ENCODE data around the gene PHF21A. TPM values are rescaled to one million over a fixed set of nuclear protein-coding genes. Genes with fewer than 3 reads are reported as not detected.

The PHF21A gene
- total RNA-seq, 2 donors from 2014 or later, result 103 to 105 TPM

DNA sequence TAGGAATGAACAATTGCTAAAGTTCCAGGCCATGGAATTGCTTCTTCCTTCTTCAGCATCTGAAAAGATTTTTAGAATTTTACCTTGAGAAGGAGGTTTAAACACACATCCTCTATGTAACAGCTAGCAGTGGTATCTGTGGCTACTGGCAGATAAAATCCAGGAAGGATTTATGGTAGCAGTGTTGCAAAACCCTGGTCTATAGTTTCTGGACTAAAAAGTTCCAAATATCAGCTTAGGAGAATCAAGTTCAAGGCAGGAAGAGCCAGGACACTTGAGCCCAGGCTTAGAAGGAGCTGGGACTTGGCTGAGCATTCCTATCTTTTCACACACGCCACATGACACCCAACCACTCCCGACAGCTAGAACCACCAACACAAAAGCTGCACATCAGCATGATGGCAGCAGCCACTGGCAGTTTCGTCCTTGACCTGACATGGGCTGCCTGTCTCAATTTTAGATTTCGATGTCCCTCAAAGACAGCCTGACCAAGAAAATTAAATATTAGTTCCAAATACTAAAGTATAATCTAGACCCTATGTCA, 184.7 kb downstream of the PHF21A start:
- H3K9me3 ChIP-seq (ENCODE audit: control insufficient read depth, low read length, poor library complexity, severe bottlenecking), result no peaks in the 10 kb centered on the region
- ATAC-seq (no peak), DNase-seq (no peak)
- Mint-ChIP-seq H3K27ac (peak overlapping the region; percentile 11), H3K4me1 (peaks cover 5% of the 10 kb centered on the region), H3K36me3 (ENCODE audit: low read depth) (no peaks in the 10 kb centered on the region), H3K27me3 (no peaks in the 10 kb centered on the region), H3K4me3 (no peak overlapping the region)

DNA sequence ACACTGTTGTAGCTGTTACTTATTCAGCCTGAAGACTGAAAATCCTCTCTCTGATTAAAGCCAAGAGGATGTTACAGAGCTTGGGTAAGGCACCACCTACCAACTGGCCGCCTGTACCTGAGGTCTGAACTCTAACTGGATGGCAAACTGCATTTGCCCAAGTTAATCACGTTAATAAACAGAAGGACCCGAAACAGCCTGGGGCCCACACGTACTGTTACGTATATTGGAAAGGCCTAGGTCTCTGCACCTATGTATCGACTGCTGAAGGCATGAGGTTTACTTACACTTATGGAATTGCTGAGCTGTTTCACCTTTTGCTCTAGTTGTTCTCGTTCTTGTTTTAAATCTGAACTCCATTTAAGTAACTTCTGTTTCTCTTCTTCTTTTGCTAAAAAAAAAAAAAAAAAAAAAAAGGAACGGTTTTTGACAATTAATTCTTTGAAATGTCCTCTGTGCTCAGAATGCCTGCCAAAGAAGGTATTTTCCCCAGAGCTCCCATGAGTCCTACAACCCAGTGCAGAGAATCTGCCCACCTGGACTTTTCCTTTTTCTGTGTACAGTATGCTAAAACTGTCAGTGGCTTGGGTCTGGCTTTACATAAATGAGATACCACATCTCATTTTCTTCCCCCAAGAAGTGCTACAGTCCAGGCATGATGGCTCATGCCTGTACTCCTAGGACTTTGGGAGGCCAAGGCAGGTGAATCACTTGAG, 185.7 kb downstream of the PHF21A start:
- ATAC-seq, result no peak
- Mint-ChIP-seq H3K4me1 (peaks cover 14% of the 10 kb centered on the region), H3K27ac (no peak overlapping the region), H3K4me3 (no peak overlapping the region), H3K27me3 (no peaks in the 10 kb centered on the region), H3K36me3 (ENCODE audit: low read depth) (no peaks in the 10 kb centered on the region)
- DNase-seq, result no peak
- no peaks in the 10 kb centered on the region for H3K9me3 ChIP-seq (ENCODE audit: control insufficient read depth, low read length, poor library complexity, severe bottlenecking)

DNA sequence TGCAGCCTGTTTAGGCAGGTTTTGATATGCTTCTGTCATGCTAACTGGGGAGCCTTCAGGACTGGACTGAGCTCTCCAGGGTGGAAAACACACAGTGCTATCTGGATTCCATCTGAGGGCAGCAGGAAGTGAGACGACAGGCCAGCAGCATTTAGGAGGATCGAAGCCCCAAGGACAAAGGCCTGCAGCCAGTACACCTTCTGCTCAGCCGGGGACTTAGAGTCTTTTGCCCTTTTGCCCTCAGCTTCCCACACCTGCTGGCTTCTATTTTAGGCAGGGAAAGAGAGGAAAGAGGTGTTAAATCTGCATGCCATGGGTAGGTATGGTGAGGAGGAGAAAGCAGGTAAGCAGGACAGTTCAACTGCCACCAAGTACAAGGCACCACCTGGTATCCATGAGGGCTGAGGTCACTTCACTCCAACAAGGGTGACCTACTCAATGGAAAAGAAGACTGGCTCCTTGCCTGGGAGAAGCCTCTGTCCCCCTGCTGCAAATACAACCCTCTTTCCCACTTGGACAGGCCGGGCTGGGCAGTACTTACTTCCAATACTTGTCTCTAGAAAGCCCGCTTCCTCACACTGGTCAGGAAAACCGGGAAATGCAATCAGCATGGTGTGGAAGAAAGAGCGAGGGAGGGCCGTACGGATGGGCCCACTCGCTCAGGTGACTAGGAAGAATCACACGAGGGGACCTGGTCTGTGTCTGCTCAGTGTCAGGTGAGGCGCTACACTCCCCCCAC, 186.5 kb downstream of the PHF21A start:
- no peak overlapping the region for H3K27ac Mint-ChIP-seq
- H3K27me3 Mint-ChIP-seq, result no peaks in the 10 kb centered on the region
- DNase-seq (no peak), ATAC-seq (no peak)
- H3K4me1 Mint-ChIP-seq, result peaks cover 21% of the 10 kb centered on the region
- H3K4me3 Mint-ChIP-seq, result no peak overlapping the region
- H3K36me3 Mint-ChIP-seq (ENCODE audit: low read depth), result no peaks in the 10 kb centered on the region
- no peaks in the 10 kb centered on the region for H3K9me3 ChIP-seq (ENCODE audit: control insufficient read depth, low read length, poor library complexity, severe bottlenecking)

DNA sequence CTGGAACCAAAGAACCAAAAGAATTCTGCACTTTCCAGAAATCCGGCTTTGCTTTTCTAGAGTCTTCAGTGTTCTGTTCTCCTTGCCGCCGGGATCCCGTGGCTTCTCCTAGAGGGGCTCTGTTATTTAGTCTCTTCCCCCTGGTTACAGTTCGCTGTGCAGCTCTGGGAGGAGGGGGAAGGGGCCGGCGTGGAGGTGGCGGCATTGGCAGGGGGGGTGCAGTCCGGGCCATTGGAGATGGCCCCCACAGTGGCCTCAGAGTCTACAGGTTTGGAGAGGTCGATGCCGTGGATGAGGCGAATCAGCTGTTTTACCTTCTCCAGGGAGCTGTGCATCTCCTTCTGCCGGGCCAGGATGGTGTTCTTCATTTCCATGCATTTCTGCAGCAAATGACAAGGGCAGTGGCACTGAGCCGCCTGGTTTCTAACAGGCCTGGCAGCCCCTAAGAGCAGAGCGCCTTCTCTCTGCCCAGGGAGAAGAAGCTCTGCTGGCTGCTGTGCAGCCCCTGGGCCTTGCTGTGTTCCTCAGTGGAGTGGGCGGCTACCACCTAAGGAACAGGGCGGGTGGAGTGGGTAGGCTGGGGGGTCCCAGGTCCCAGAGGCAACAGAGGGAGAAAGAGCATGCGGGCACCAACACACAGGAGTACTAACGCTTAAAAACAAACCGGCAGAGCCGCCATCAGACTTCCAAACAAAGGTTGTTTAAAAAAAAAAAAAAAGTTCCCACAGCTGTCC, 187.2 kb downstream of the PHF21A start:
- H3K27ac Mint-ChIP-seq, result no peak overlapping the region
- DNase-seq (no peak), ATAC-seq (no peak)
- no peaks in the 10 kb centered on the region for H3K9me3 ChIP-seq (ENCODE audit: control insufficient read depth, low read length, poor library complexity, severe bottlenecking)
- H3K27me3 Mint-ChIP-seq, result no peaks in the 10 kb centered on the region
- peaks cover 27% of the 10 kb centered on the region for H3K4me1 Mint-ChIP-seq
- no peak overlapping the region for H3K4me3 Mint-ChIP-seq
- H3K36me3 Mint-ChIP-seq (ENCODE audit: low read depth), result no peaks in the 10 kb centered on the region

DNA sequence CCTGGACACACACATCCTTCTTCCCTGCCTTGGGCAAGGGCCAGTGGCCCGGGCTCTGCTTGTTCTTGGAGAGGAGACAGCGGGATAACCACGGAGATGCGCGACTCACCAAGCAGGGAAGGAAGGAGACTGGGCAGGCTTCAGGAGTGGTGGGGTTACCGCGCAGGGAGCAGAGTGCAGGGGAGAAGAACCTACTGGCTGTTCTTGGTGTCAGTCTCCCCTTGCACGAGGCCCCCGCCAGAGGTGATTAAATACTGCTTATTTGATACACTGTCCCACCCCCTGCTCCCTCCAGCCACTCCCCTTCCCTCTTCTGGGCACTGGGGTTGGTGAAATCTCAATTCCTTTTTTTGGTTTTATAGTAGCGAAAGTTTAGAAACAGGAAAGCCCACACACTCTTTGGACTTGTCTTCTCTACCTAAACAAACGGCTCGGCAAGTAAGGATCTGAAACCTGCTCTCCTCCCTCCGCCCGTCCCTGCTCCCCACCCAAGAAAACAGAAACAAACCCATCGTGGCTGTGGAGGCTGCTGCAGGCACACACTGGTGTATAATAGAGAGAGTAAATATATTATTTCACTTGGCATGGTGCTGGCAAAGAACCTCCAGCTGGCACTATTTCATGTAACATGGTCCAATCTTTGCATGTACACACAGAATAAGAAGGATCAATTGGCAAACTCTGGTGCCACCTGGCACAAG, 188.0 kb downstream of the PHF21A start:
- no peaks in the 10 kb centered on the region for H3K9me3 ChIP-seq (ENCODE audit: control insufficient read depth, low read length, poor library complexity, severe bottlenecking)
- DNase-seq, result no peak
- Mint-ChIP-seq H3K4me1 (peaks cover 29% of the 10 kb centered on the region), H3K36me3 (ENCODE audit: low read depth) (no peaks in the 10 kb centered on the region), H3K27me3 (no peaks in the 10 kb centered on the region), H3K4me3 (peak overlapping the region; percentile 3), H3K27ac (peak overlapping the region; percentile 43)
- peak; percentile 16 for ATAC-seq

DNA sequence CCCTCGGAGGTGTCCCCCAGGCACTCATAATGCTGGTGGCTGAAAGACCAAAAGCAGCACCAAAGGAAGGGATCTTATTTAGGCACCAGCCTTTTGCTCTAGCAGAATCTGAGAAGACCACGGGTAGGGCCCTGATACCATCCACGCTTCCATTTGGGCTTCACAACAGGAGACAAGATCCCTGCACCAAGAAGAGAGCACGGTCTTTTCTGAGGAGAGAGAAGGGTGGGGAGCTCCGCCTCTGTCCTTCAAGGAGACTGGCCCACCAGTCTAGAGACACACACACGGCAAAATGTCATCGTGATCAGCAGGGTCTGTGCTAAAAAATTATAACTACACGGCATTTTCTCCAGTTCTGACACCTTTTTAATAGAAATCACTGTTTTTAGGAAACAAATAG, 189.0 kb downstream of the PHF21A start:
- Mint-ChIP-seq H3K4me1 (peaks cover 32% of the 10 kb centered on the region), H3K36me3 (ENCODE audit: low read depth) (no peaks in the 10 kb centered on the region), H3K4me3 (peak overlapping the region; percentile 49), H3K27me3 (no peaks in the 10 kb centered on the region), H3K27ac (no peak overlapping the region)
- no peak for DNase-seq
- no peaks in the 10 kb centered on the region for H3K9me3 ChIP-seq (ENCODE audit: control insufficient read depth, low read length, poor library complexity, severe bottlenecking)
- no peak for ATAC-seq

- Mint-ChIP-seq H3K4me1 (peaks cover 32% of the 10 kb centered on the region), H3K27ac (peak overlapping the region; percentile 99), H3K27me3 (no peaks in the 10 kb centered on the region), H3K4me3 (peak overlapping the region; percentile 49), H3K36me3 (ENCODE audit: low read depth) (no peaks in the 10 kb centered on the region)
- no peak for DNase-seq
- ATAC-seq, result no peak
- H3K9me3 ChIP-seq (ENCODE audit: control insufficient read depth, low read length, poor library complexity, severe bottlenecking), result no peaks in the 10 kb centered on the region
Observed at GRCh38 chr11:45931739-45932138, 189.5 kb downstream of the PHF21A start.

- H3K9me3 ChIP-seq (ENCODE audit: control insufficient read depth, low read length, poor library complexity, severe bottlenecking), result no peaks in the 10 kb centered on the region
- DNase-seq (no peak), ATAC-seq (no peak)
- no peaks in the 10 kb centered on the region for H3K36me3 Mint-ChIP-seq (ENCODE audit: low read depth)
- peak overlapping the region; percentile 99 for H3K27ac Mint-ChIP-seq
- H3K4me3 Mint-ChIP-seq, result peak overlapping the region; percentile 28
- H3K4me1 Mint-ChIP-seq, result peaks cover 32% of the 10 kb centered on the region
- no peaks in the 10 kb centered on the region for H3K27me3 Mint-ChIP-seq
Observed at GRCh38 chr11:45930951-45931570, 190.2 kb downstream of the PHF21A start.

GRCh38 chr11:45930031-45930794, 191.0 kb downstream of the PHF21A start:
- DNase-seq, result no peak
- H3K4me1 Mint-ChIP-seq, result peaks cover 32% of the 10 kb centered on the region
- H3K27ac Mint-ChIP-seq, result peak overlapping the region; percentile 99

DNA sequence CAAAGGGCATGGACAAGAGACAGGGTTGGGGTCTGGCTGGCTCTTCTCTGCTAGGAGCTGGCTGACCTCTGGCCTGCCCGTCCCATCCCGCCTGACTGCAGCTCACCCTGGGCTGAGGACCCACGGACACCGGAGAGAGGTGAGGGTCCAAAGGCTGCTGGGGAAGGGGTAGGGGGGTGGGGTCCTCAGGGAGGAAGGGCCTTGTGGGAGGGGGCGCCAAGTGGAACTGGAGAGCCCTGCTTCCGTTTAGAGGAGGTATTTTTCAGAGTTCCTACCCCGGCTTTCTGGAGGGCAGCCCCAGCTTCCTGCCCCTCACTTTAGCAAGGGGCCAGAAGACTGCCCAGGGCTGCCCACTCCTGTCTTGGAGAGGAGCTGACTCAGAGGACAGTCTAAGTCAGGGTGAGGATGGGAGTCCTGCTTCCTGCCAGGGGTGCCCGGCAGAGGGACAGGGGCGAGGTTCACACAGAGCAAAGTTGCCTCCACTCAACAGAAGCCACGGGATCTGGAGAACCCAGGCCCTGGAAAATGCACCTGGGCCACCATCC, 191.7 kb downstream of the PHF21A start:
- Mint-ChIP-seq H3K27me3 (no peaks in the 10 kb centered on the region), H3K27ac (peak overlapping the region; percentile 99), H3K36me3 (ENCODE audit: low read depth) (no peaks in the 10 kb centered on the region), H3K4me3 (peak overlapping the region; percentile 89), H3K4me1 (peaks cover 32% of the 10 kb centered on the region)
- no peaks in the 10 kb centered on the region for H3K9me3 ChIP-seq (ENCODE audit: control insufficient read depth, low read length, poor library complexity, severe bottlenecking)
- DNase-seq (no peak), ATAC-seq (peak; percentile 19)

More at GRCh38 chr11:45930031-45930794, 191.0 kb downstream of the PHF21A start:
- no peaks in the 10 kb centered on the region for H3K9me3 ChIP-seq (ENCODE audit: control insufficient read depth, low read length, poor library complexity, severe bottlenecking)
- ATAC-seq, result peak; percentile 84
- H3K4me3 Mint-ChIP-seq, result peak overlapping the region; percentile 89
- H3K36me3 Mint-ChIP-seq (ENCODE audit: low read depth), result no peaks in the 10 kb centered on the region
- no peaks in the 10 kb centered on the region for H3K27me3 Mint-ChIP-seq

DNA sequence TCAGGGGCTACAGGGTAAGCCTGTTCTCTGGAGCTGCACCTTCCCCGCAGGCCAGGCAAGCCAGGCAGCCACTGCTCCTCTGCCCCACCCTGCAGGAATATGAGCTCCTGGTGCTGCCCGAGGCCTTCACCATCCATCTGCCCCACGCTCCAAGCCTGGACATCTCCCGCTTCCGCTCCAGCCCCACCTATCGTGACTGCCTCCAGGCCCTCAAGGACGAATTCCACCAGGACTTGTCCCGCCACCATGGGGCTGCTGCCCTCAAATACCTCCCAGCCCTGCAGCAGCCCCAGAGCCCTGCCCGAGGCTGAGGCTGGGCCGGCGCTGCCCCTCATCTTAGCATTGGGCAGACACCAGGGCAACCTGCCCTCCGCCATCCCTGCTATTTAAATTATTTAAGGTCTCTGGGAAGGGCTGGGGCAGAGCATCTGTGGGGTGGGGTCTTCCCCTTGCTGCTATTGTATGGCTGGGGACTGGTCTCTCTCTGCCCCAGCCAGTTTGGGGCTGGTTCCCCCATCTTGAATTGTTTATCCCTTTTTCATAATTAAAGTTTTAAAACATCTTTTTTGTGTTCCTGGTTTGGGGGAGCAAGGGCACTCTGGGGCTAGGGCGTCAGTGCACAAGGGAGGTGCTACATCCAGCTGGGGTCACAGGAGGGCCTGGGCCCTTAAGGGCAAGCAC, 192.6 kb downstream of the PHF21A start:
- DNase-seq (no peak), ATAC-seq (no peak)
- H3K27ac Mint-ChIP-seq, result no peak overlapping the region
- H3K27me3 Mint-ChIP-seq, result no peaks in the 10 kb centered on the region
- no peaks in the 10 kb centered on the region for H3K9me3 ChIP-seq (ENCODE audit: control insufficient read depth, low read length, poor library complexity, severe bottlenecking)
- H3K4me1 Mint-ChIP-seq, result peaks cover 36% of the 10 kb centered on the region
- H3K36me3 Mint-ChIP-seq (ENCODE audit: low read depth), result no peaks in the 10 kb centered on the region
- no peak overlapping the region for H3K4me3 Mint-ChIP-seq
